GM12874 (cell line): ENCODE results near the gene SLC6A19.

ENCODE experiments used
- CTCF ChIP-seq: IDR thresholded peaks from 2 replicates; pipeline ENCODE4 v1.5.1; 2011; ENCODE audit warnings: low read depth, mild to moderate bottlenecking, control low read depth, low read length, moderate library complexity; ENCODE audit not compliant: insufficient read depth

Gene SLC6A19

DNA sequence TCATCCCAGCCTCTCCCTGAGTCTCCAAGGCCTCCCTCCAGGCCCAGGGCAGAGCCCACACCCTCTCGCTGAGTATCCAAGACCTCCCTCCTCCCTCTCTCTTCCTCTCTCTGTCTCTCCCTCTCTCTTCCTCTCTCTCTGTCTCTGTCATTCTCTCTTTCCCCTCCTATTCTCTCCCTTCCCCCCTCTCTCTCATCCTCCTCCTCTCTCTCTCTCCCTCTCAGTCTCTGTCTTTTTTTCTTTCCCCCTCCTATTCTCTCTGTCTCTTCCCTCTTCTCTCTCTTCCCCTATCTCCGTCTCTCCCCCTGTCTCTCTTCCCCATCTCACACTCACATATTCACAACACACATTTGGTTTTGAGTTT lies 8.1 kb downstream of the SLC6A19 start:
- no peak for TF ChIP-seq CTCF

GRCh38 chr5:1209896-1210776 lies 8.7 kb downstream of the SLC6A19 start:
- no peak for TF ChIP-seq CTCF

DNA sequence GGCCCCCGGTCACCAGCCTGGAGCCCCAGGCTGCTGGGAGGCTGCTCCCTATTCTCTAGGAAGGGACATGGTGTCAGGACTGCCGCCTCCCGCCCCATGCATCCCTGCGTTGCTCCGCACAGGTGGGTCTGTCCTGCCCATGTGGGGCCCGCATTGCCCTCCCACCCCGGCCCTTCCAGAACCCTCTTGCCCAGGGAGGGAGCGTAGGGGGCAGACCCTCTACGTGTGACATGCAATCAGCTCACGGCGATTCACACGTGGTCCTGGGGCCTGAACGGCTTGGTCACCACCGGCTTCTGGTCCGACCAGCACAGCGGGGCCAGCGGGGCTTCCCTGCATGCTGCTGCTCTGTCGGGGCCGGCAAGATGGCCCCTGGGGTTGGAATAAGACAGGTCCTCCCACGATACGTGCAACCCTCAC lies 9.4 kb downstream of the SLC6A19 start:
- no peak for TF ChIP-seq CTCF

GRCh38 chr5:1211701-1212100 lies 10.3 kb downstream of the SLC6A19 start:
- no peak for TF ChIP-seq CTCF

DNA sequence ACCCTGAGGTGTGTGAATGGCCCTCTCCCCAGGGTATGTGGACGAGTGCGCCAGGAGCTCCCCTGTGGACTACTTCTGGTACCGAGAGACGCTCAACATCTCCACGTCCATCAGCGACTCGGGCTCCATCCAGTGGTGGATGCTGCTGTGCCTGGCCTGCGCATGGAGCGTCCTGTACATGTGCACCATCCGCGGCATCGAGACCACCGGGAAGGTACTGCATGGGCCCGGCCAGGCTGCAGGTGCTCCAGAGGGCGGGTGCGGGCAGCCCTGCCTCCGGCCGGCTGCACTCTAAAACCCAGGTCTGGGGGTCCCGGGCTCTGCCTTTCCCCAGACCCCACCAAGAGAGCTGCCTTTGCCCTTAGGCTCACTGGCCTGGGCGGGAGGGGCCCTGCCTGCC lies 10.9 kb downstream of the SLC6A19 start:
- no peak for TF ChIP-seq CTCF

- TF ChIP-seq CTCF: no peak
Measured at GRCh38 chr5:1212881-1213280, 11.5 kb downstream of the SLC6A19 start.

- TF ChIP-seq CTCF: no peak
Measured at GRCh38 chr5:1213508-1214162, 12.2 kb downstream of the SLC6A19 start.
